Mucosa of gallbladder (tissue), 1 donor: Measurements from ENCODE around the gene PDE4B. TPM values are rescaled to one million over a fixed set of nuclear protein-coding genes. Genes with fewer than 3 reads are reported as not detected.
"Not testable (repeated sequence)": the region's sequence is repeated elsewhere in the genome, so short reads cannot be mapped to it uniquely, and the experiment has no call there.

Source experiments
- DNase-seq: peaks from one replicate; pipeline ENCODE4 v3.0.0-alpha.2; 2020; ENCODE audit warnings: low spot score
- total RNA-seq: library from RNA; stranded (reverse); gene quantifications from one replicate; pipeline ENCODE4 v1.2.1, GENCODE V29; 2021
- donor health status: DM: no; HTN: no; CAD: no.

The PDE4B gene
- total RNA-seq, 1 donor from 2014 or later, result 5.2 TPM

GRCh38 chr1:66055092-66055491 is 262.4 kb downstream of the PDE4B start:
- no peak for DNase-seq

GRCh38 chr1:66057448-66057847 is 264.8 kb downstream of the PDE4B start:
- not testable (repeated sequence) for DNase-seq

DNA sequence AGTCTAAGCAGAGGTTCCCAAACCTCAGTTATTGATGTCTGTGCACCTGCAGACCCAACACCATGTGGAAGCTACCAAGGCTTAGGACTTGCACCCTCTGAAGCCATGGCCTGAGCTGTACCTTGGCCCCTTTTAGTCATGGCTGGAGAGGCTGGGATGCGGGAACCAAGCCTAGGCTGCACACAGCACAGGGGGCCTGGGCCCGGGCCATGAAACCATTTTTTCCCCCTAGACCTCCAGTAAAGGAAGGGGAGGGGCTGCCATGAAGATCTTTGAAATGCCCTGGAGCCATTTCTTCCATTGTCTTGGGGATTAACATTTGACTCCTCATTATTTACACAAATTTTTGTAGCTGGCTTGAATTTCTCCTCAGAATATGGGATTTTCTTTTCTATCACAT is 265.9 kb downstream of the PDE4B start:
- DNase-seq, result no peak

- not testable (repeated sequence) for DNase-seq
Measured at GRCh38 chr1:66067219-66067618, 274.5 kb downstream of the PDE4B start.

DNA sequence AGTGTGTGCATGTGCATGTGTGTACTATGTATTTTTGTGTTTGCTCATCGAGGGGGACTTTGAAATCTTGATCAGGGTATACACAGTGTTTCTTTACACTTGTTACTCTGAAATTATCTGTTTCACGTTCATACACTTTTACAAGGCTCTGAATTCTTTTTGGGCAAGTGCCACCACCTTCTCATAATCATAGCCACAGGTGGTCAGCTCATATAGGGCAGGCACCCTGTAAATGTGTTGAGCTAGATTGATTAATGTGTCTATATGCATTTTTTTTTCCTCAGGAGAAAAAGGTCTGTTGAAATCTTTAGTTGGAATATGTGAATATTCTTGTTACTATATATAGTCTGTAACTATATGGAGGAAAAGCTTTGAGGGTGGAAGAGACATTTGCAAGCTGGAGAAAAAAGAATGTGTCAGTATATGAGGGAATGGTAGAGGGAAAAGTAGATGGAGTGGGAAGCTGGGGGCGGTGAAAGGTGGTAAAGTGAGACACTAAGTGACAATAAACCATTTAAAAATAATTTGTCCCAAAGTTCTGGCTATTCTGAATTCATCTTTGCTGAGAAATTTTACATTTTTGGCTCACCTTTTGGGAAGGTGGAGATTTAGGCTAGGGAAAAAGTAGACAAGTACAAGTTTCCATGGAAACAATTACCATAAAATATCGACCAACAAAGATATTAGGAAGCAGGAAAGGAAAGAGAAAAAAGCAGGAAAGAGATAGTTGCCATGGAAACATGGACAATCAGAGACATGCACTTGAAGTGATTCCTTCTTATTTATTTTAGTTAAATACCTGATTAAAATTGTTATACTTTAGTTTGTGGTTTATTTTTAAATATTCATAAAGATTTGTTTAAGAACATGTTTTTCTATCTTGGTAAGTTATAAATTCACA is 277.5 kb downstream of the PDE4B start:
- DNase-seq, result no peak

GRCh38 chr1:66073388-66073787 is 280.7 kb downstream of the PDE4B start:
- DNase-seq, result no peak

DNA sequence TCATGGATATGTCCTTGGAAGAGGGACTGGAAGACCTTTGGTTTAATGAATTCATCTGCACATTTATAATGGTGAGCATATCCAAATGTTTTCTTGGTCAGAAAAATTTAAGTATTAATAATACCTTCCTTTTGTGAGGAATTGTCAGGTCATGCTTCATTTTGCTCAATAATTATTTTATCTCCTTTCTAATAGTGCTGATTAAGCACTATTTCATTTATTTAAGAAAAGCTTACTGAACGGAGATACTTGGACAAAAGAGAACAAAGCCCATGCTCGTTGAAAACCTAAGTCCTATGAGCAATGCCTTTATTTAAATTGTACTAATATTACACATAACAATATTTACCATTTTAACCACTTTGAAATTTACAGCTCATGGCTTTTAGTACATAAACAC is 281.5 kb downstream of the PDE4B start:
- no peak for DNase-seq

- no peak for DNase-seq
Measured at GRCh38 chr1:66078412-66078811, 285.7 kb downstream of the PDE4B start.

- no peak for DNase-seq
Measured at GRCh38 chr1:66083003-66083402, 290.3 kb downstream of the PDE4B start.

DNA sequence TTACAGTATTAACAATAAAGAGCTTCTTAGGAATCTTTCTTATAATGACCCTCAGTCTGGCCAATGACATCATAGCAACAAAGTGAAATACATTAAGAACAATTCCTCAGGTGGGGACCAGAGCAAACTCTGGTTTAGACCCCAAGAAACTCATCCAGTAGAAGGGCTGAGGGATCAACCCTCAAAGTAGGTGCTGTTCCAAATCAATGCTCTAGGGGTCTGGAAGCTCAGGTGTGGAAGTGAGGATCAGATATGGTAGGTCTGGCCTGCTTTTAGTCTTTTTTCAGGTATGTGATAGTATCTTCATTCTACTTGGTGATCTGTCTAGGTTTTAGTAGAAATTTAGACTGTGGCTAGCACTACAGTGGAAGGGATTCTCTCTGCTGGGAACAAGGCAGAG is 291.7 kb downstream of the PDE4B start:
- DNase-seq, result no peak

DNA sequence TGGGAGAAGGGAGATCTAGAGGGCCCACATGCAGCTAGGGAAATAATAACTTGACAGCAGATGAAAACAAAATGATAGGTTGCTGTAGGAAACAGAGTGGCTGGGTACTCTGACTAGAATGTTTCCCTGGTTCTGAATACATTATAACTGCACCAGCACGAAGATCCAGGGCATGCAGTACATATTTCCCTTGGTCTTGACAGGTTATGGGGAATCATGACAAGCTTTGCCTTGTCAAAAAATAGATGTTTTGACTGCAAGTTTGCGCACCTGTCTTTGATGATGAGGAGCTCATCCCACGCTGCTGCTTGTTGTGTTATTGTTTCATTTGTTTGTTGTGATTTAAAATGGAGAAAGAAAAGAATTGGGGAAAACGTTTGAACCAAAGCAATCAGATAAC is 292.9 kb downstream of the PDE4B start:
- no peak for DNase-seq

- no peak for DNase-seq
Measured at GRCh38 chr1:66088787-66089186, 296.1 kb downstream of the PDE4B start.

- no peak for DNase-seq
Measured at GRCh38 chr1:66090859-66091457, 298.3 kb downstream of the PDE4B start.

- no peak for DNase-seq
Measured at GRCh38 chr1:66095190-66095589, 302.5 kb downstream of the PDE4B start.

- DNase-seq, result not testable (repeated sequence)
Measured at GRCh38 chr1:66100959-66101358, 308.3 kb downstream of the PDE4B start.

DNA sequence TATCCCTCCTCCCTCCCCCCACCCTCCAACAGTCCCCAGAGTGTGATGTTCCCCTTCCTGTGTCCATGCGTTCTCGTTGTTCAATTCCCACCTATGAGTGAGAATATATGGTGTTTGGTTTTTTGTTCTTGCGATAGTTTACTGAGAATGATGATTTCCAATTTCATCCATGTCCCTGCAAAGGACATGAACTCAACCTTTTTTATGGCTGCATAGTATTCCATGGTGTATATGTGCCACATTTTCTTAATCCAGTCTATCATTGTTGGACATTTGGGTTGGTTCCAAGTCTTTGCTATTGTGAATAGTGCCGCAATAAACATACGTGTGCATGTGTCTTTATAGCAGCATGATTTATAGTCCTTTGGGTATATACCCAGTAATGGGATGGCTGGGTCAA is 311.4 kb downstream of the PDE4B start:
- not testable (repeated sequence) for DNase-seq

- DNase-seq, result no peak
Measured at GRCh38 chr1:66108624-66109023, 315.9 kb downstream of the PDE4B start.

GRCh38 chr1:66112744-66113400 is 320.2 kb downstream of the PDE4B start:
- no peak for DNase-seq

DNA sequence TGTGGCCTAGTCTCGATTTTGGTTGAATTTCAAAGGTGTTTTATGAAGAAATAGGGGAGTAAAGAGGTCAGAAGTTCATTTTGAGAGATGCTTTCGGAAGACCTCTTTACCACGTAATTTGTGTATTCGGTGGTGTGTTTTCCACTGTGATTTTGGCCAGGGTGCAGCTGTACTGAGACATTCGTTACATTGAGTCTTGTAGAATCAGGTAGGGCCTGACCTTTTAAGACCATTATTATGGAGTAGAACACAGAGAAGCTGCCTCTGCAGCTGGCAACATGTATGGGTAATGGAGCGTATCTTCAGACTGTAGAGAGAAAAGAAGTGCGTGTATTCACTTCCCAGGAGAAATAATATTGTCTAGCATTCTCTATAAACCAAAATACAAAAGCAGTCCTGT is 326.5 kb downstream of the PDE4B start:
- DNase-seq, result no peak

GRCh38 chr1:66124670-66125069 is 332.0 kb downstream of the PDE4B start:
- no peak for DNase-seq

GRCh38 chr1:66128641-66129040 is 335.9 kb downstream of the PDE4B start:
- DNase-seq, result not testable (repeated sequence)

DNA sequence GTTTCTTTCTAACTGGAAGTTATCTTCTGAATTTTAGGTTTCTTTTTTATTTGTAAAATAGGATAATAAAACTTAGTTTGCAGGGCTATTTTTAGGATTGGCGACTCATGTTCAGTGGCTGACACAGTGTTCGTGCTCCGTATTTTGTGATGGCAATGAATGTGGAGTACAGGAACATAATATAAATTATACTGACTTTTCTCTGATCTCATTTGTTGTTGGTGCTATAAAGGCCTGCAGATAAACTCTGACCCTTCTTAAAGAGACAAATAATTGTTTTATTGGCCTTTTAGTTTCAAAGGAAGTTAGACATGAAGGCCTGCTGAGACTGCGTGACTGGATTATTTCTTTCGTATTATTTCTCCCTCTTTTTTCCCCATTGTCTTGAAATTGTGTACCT is 339.6 kb downstream of the PDE4B start:
- DNase-seq, result no peak

GRCh38 chr1:66134004-66134403 is 341.3 kb downstream of the PDE4B start:
- no peak for DNase-seq
